Smooth muscle cell (in vitro differentiated cells): ENCODE data around the gene TRPM2. TPM values are rescaled to one million over a fixed set of nuclear protein-coding genes. Genes with fewer than 3 reads are reported as not detected.

Source experiments
- DNase-seq: peaks from one replicate; lab custom pipeline; 2025; ENCODE audit not compliant: unreplicated experiment; lab: John Stamatoyannopoulos, UW
- H2AFZ ChIP-seq: fragments of 200-600 bp; sonication (generic); 2 replicates; pipeline ENCODE4 v1.6.0; 2016; ENCODE audit warnings: antibody characterized with exemption, low read depth, mild to moderate bottlenecking
- H3F3A ChIP-seq: fragments of 200-600 bp; sonication (generic); 2 replicates; pipeline ENCODE4 v1.6.0; 2017; ENCODE audit warnings: antibody characterized with exemption, low read depth
- H3K27ac ChIP-seq: fragments of 200-600 bp; sonication (generic); 2 replicates; pipeline ENCODE4 v1.5.1; 2016; ENCODE audit warnings: low read depth, mild to moderate bottlenecking
- H3K27me3 ChIP-seq: fragments of 200-600 bp; sonication (generic); 2 replicates; pipeline ENCODE4 v1.6.1; 2016; ENCODE audit warnings: low read depth, mild to moderate bottlenecking
- H3K36me3 ChIP-seq: fragments of 200-600 bp; sonication (generic); 2 replicates; pipeline ENCODE4 v1.5.1; 2016; ENCODE audit warnings: low read depth
- H3K4me1 ChIP-seq: fragments of 200-600 bp; sonication (generic); 2 replicates; pipeline ENCODE4 v1.5.1; 2016; ENCODE audit warnings: low read depth
- H3K4me2 ChIP-seq: fragments of 200-600 bp; sonication (generic); 2 replicates; pipeline ENCODE4 v1.6.0; 2016; ENCODE audit warnings: mild to moderate bottlenecking
- H3K4me3 ChIP-seq: fragments of 200-600 bp; sonication (generic); 2 replicates; pipeline ENCODE4 v1.5.1; 2016; ENCODE audit warnings: mild to moderate bottlenecking
- H3K79me2 ChIP-seq: fragments of 200-600 bp; sonication (generic); 2 replicates; pipeline ENCODE4 v1.6.0; 2016; ENCODE audit warnings: low read depth, mild to moderate bottlenecking
- H3K9ac ChIP-seq: fragments of 200-600 bp; sonication (generic); 2 replicates; pipeline ENCODE4 v1.6.0; 2016; ENCODE audit warnings: low read depth
- H3K9me3 ChIP-seq: fragments of 200-600 bp; sonication (generic); replicated peaks from 2 replicates; pipeline ENCODE4 v1.5.1; 2016; ENCODE audit warnings: low read depth
- H4K20me1 ChIP-seq: fragments of 200-600 bp; sonication (generic); 2 replicates; pipeline ENCODE4 v1.6.0; 2016; ENCODE audit warnings: low read depth
- CTCF ChIP-seq: fragments of 200-600 bp; sonication (generic); IDR thresholded peaks from 2 replicates; pipeline ENCODE4 v1.5.1; 2017; ENCODE audit warnings: borderline replicate concordance, mild to moderate bottlenecking, antibody characterized with exemption; ENCODE audit not compliant: insufficient read depth, poor library complexity, severe bottlenecking
- WGBS: methylation state at CpG from one replicate; pipeline ENCODE4 v1.1.7; 2016; ENCODE audit warnings: low lambda C conversion rate; 5-methylcytosine and 5-hydroxymethylcytosine counted together
- polyA plus RNA-seq: library from polyadenylated mRNA; unstranded; fragments of >200 nt; fragmentation: Nextera tagmentation; extraction: Ambion mirVana; gene quantifications from 2 replicates; pipeline ENCODE4 v1.2.1, GENCODE V29; 2016
- total RNA-seq: library from RNA; depleted of rRNA; stranded (reverse); fragments of >200 nt; gene quantifications from 2 replicates; pipeline ENCODE4 v1.2.3, GENCODE V29; 2014

TRPM2 gene
- total and polyA plus RNA-seq, 2 experiments from 2014 or later = 0.31 TPM; not detected in 1

GRCh38 chr21:44407493-44407892 lies 54.1 kb downstream of the TRPM2 start:
- Histone ChIP-seq H3K4me2 (no peak overlapping the region), H3K4me3 (no peak overlapping the region), H3K27ac (no peak overlapping the region), H3K79me2 (no peaks in the 10 kb centered on the region), H3K36me3 (no peaks in the 10 kb centered on the region), H2AFZ (no peak overlapping the region), H4K20me1 (no peaks in the 10 kb centered on the region), H3K4me1 (no peaks in the 10 kb centered on the region), H3F3A (peaks cover 8% of the 10 kb centered on the region), H3K9me3 (no peaks in the 10 kb centered on the region), H3K9ac (no peak overlapping the region), H3K27me3 (peaks cover 8% of the 10 kb centered on the region)
- TF ChIP-seq CTCF = no peak
- 84% methylated on average over 7 of the region's 7 CpGs for WGBS
- no peak for DNase-seq

- Histone ChIP-seq H3K4me2 (no peak overlapping the region), H3K36me3 (no peaks in the 10 kb centered on the region), H3K9me3 (no peaks in the 10 kb centered on the region), H3K79me2 (no peaks in the 10 kb centered on the region), H3K4me1 (no peaks in the 10 kb centered on the region), H3K4me3 (no peak overlapping the region), H4K20me1 (no peaks in the 10 kb centered on the region), H3K9ac (no peak overlapping the region), H3K27me3 (peaks cover 10% of the 10 kb centered on the region), H3F3A (peaks cover 8% of the 10 kb centered on the region), H3K27ac (no peak overlapping the region), H2AFZ (no peak overlapping the region)
- 92% methylated on average over 15 of the region's 15 CpGs for WGBS
- no peak for DNase-seq
- no peak for TF ChIP-seq CTCF
These were observed 54.8 kb downstream of the TRPM2 start for GRCh38 chr21:44408226-44408625.

GRCh38 chr21:44413566-44414290 lies 60.3 kb downstream of the TRPM2 start:
- Histone ChIP-seq H3K4me3 (no peak overlapping the region), H3K9me3 (no peaks in the 10 kb centered on the region), H3K27ac (no peak overlapping the region), H3K9ac (no peak overlapping the region), H3K27me3 (peaks cover 10% of the 10 kb centered on the region), H3K36me3 (no peaks in the 10 kb centered on the region), H3K79me2 (no peaks in the 10 kb centered on the region), H3K4me1 (no peaks in the 10 kb centered on the region), H3F3A (no peaks in the 10 kb centered on the region), H3K4me2 (no peak overlapping the region), H2AFZ (no peak overlapping the region), H4K20me1 (no peaks in the 10 kb centered on the region)
- no peak for DNase-seq
- TF ChIP-seq CTCF = no peak
- 95% methylated on average over 25 of the region's 27 CpGs for WGBS
